OCI-LY1 (cell line): ENCODE results near the gene GRK2.

Experiments used
- EZH2 ChIP-seq: fragments of 200-600 bp; sonication (generic), shearing (Covaris generic); IDR thresholded peaks from 2 replicates; pipeline ENCODE4 v1.8.0; 2017; ENCODE audit warnings: borderline replicate concordance, mixed run types, mild to moderate bottlenecking, antibody characterized with exemption, low read length, moderate library complexity, mixed read lengths
- TF ChIP-seq, protein P1 (sequence below): fragments of 200-600 bp; sonication (generic), shearing (Covaris generic); IDR thresholded peaks from 2 replicates; pipeline ENCODE4 v1.5.1; 2017; ENCODE audit warnings: mild to moderate bottlenecking, antibody characterized with exemption, low read length, moderate library complexity, mixed read lengths

- TF ChIP-seq, protein P1, sequence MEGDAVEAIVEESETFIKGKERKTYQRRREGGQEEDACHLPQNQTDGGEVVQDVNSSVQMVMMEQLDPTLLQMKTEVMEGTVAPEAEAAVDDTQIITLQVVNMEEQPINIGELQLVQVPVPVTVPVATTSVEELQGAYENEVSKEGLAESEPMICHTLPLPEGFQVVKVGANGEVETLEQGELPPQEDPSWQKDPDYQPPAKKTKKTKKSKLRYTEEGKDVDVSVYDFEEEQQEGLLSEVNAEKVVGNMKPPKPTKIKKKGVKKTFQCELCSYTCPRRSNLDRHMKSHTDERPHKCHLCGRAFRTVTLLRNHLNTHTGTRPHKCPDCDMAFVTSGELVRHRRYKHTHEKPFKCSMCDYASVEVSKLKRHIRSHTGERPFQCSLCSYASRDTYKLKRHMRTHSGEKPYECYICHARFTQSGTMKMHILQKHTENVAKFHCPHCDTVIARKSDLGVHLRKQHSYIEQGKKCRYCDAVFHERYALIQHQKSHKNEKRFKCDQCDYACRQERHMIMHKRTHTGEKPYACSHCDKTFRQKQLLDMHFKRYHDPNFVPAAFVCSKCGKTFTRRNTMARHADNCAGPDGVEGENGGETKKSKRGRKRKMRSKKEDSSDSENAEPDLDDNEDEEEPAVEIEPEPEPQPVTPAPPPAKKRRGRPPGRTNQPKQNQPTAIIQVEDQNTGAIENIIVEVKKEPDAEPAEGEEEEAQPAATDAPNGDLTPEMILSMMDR: no peak
- TF ChIP-seq EZH2: no peak
Measured at GRCh38 chr11:67308031-67308866, 42.0 kb downstream of the GRK2 start.
